HG03066 (cell line): Measurements from ENCODE around the gene NFATC3.

Experiments
- ATAC-seq: cut with Tn5 transposase; IDR thresholded peaks from one replicate; pipeline ENCODE4 v1.9.1; 2021; ENCODE audit warnings: low read depth; ENCODE audit not compliant: unreplicated experiment

NFATC3 gene

DNA sequence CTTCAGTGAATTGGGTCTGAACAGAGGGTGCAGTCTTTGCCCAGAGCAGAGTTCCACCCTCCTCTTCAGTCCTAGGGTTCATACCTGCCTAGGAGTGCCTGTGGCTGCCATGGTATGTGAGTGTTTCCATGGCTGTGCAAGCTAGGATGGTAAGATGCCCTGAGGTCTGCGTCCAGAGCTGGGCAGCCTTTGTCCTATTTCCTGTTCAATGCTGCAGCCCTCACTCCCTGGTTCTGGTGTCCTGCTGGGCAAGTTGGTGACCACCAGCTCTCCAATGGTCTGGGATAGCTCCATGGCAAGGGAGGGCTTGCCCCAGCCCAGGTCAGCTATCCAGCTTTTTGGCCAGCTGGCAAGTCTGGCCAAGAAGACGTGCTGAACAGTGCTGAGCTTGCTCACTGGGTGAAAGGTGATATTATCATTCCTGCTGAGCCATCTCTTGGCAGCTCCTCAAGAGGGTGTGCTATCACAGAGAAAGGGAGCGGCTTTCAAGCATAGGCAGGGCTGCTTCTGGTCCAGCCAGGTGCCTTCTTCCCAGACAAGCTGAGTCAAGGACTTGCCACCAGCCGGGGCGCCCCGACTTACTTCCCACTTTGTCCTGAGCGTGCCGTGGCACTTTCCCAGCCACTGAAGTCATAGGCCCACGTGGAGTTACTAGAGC, 13.0 kb upstream of the NFATC3 start:
- no peak for ATAC-seq

DNA sequence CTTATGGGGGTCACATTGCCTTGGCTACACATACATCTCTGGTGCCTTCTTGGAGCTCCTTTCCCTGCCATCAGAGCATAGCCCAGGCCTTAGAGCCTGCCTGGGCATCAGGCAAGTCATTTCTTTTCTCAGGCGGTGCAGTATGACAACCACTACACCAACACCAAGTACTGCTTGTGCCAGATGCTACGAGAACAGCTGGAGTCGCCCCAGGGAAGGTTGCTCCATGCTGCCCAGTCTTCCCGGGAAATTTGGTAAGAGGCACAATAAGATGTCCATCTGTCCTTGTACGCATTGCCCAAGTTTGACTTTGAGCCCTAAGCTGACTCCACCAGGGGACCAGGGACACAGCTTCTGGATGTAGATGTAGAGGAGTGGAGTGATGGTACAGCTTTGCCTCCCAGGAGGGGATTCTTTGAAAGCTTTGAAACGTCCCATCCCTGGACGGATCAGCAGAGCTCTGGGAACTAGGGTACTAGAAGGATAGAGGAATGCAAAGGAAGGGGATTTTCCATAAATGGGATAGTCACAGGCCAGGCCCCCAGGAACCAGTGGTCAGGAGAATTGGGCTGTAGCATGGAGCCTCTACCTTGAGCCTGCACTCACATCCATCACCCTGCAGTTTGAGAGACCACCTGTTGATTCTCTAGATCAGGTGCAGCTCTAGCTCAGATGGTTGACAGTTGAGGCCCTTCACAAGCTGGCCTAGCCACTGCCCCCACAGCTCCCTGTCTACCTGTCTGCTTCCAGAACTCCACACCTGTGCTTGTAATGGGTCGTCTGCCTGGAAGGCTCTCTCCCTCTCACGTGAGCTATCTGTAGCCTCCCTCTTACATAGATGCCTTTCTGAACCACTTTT, 11.0 kb upstream of the NFATC3 start:
- ATAC-seq: no peak

- ATAC-seq: peak; percentile 67
Observed at GRCh38 chr16:68074850-68075555, 10.2 kb upstream of the NFATC3 start.

DNA sequence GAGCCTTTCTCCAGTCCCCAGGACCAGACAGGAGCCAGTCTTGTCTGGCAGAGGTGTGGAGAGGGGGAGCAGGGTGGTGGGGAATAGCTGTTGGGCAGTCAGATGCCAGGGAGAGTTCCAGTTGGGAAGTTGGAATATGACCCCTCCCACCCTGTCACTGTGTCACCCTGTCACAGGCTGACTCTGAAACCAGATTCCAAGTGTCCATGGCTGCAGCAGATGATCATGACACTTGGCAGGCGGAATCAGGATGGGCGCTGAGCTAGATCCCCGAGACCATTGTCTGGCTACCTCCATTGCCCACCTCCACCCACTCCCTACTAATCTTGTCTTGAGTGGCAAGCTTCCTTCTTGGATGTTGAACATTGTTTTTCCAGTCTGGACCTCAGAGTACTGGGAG, 9.2 kb upstream of the NFATC3 start:
- ATAC-seq: no peak

- ATAC-seq: no peak
Observed at GRCh38 chr16:68076560-68076959, 8.6 kb upstream of the NFATC3 start.

DNA sequence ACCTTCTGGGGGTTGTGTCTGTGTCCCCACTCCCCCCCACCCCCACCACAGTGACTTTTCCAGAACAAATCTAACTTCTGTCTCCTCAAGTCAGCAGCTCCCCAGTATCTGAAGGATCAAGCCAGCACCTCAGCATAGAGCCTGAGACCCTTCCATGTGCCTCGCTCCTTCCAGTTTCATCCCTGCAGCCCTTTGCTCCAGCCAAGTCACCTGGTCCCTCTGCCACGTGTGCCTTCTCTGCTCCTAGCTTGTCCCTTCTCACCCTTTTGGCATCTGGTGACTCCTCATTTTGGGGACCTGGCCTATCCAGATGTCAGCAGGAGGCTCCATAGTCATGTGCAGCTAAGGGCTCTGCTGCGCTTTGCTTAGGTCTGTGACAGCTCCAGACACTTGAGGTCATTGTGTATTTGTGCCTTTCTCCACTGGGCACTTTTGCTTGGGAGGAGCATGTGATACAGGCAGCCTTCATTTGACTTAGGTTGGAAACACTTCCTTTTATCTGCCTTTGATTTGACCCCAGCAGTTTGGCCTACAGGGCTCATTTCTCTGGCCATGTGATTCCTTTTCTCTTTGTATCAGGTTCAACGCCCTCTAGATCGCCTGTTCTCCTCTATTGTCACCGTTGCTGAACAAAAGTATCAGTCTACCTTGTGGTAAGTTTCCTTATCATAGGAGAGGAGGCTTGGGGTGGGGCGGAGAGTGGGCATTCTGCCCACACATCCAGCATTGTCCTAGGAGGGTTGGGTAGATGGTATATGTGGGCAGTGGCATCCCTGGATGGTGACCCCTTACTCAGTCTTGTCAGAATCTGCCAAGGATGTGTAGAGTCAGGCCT, 7.1 kb upstream of the NFATC3 start:
- no peak for ATAC-seq

DNA sequence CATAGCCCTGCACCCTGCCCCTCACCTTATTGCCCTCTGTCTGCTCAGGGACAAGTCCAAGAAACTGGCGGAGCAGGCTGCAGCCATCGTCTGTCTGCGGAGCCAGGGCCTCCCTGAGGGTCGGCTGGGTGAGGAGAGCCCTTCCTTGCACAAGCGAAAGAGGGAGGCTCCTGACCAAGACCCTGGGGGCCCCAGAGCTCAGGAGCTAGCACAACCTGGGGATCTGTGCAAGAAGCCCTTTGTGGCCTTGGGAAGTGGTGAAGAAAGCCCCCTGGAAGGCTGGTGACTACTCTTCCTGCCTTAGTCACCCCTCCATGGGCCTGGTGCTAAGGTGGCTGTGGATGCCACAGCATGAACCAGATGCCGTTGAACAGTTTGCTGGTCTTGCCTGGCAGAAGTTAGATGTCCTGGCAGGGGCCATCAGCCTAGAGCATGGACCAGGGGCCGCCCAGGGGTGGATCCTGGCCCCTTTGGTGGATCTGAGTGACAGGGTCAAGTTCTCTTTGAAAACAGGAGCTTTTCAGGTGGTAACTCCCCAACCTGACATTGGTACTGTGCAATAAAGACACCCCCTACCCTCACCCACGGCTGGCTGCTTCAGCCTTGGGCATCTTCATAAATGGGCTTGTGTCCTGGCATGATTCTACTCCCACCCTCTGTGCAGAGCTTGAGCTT, 6.3 kb upstream of the NFATC3 start:
- no peak for ATAC-seq

- ATAC-seq: no peak
Observed at GRCh38 chr16:68079376-68079625, 5.9 kb upstream of the NFATC3 start.

DNA sequence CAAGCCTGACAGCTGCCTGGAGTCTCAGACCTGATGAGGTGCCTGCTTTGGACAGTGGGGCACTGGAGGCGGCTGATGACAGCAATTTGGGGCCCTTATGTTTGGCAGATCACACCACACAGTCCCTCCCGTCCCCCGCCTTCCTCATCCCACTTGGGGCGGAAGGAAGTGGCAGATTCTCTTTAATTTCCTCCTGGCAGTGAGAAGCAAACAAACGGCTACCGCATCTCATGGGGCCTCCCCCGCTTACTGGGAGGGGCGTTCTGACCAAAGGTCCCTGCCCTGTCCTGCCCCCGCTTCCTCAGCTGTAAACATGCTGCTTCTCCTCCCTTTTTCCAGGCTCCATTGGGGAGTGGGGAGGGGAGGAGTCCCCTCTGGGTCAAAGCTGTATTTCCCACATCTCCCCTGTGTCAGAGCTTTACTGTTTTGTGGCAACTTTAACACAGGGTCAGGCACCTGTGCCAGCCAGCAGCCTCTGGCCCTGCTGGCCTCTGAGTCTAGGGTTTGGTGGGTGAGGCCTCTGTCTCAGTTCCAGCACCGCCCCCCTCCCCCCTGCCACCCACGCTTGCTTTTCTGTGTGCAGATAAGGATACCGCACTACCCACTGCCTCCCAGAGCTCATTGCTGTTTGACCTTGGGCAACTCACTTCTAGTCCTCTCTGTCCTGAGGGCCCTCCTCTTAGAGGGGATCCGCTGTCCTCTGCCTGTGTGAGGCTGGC, 5.4 kb upstream of the NFATC3 start:
- no peak for ATAC-seq

DNA sequence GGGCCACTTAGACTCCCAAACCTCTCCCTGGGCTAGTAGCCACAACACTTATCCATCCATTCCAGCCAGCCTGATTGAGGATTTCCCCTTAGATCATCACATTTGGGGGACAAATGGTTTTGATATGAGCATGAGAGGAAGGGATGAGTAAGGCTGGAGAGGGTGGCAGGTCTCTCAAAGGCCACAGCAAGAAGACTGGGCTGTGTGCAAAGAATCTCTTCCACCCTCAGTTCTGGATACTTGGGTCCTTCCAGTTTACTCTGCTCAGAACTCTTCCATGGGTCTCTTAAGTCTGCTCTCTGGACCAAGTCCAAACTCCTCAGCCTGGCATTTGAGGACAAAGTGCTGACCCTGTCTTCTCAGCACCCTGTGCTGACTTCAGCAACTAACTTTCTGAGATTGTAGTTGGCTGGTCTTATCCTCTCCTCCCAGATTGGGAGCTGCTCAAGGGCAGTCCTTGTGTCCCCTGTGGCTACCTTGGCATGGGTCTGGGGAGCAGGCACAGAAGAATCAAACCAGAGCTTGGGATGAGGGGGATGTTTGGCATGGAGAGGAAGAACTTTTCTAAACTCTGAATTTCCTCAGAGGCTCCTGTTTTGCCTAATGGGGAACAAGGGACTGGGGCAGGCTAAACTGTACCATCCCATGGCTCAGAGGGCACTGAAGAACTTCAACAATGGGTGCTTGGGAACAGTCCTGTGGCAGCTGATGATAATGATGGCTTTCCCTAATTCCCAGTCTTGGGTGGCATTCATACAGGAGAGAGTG, 3.1 kb upstream of the NFATC3 start:
- ATAC-seq: no peak

- no peak for ATAC-seq
Observed at GRCh38 chr16:68082629-68083238, 2.4 kb upstream of the NFATC3 start.

DNA sequence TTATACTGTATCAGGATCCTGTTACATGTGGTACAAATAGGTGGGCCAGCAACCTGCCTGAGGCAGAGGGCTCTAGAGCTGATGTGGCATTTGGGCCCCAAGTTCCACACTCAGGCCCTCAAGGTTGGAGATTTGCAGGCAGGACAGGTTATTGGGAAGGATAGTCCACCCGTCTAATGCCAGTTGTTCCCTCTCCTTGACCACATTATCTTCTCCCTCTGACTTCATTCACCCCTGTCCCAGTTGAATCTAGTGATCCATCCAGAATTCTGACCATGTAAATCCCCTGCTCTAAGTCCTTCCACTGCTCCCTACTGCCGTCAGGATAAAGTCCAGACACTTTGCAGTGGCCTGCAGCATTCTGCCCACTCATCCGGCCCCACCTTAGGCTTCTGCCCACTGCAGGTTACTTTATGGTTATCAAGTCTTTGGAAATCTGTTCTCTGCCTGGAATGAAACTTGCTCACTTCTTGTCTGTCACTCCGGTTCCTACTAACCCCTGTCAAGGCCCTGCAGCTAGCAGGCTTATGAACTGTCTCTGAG, 1.9 kb upstream of the NFATC3 start:
- ATAC-seq: no peak

GRCh38 chr16:68083861-68084503, 1.2 kb upstream of the NFATC3 start:
- no peak for ATAC-seq

DNA sequence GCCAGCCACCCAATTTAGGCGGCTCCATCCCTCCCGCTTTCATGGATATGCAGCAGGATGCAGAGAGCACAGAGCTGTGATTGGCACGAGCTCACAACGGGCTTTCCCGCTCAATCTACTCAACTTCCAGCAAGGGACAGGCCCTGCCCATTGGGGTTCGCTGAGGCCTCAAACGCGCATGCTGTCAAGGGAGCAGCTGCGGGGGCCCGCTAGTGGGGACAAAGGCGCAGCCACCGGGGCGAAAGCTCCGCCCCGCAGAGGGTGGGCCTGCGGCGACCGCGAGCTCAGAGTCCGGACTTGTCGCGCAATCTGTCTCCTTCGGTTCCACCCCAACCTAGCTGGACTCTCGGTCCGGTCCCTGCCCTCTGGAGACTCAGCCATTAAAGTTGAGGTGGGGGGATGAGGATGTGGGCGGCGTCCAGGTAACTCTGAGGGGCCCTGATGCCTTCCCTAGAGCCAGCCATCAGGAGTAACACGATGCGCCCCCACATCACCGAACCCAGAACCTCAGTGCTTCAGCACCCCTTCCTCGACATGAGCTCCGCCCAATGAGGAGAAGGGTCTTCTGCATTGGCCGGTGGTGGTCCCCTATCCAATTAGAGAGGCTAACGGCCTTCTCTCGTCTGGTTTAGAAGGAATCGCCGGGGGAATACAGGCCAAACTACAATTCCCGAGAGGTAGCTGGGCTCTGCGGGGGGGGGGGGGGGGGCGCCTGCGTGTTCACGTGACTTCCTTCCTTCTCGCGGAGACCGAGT, 489 bp upstream of the NFATC3 start:
- peak; percentile 59 for ATAC-seq

- ATAC-seq: no peak
Observed at GRCh38 chr16:68086336-68086841, 1.2 kb downstream of the NFATC3 start.

DNA sequence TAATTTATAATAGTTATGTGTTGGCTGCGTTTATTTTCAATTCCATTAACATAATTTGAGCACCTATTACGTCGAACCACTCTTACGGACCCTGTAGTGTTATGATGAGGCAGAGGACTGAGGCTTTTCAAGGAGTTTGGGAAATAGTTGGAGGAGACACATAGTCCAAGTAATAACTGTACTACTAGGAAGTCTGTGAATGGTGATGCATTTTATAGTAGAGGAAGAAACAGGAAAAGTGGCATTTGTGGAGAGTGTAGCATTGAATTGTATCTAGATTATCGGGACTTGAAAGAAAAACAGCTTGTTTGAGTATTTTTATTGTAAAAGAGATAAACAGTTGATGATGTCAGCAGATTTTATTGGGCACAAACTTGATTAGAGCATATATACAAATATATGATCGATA, 1.7 kb downstream of the NFATC3 start:
- ATAC-seq: no peak

DNA sequence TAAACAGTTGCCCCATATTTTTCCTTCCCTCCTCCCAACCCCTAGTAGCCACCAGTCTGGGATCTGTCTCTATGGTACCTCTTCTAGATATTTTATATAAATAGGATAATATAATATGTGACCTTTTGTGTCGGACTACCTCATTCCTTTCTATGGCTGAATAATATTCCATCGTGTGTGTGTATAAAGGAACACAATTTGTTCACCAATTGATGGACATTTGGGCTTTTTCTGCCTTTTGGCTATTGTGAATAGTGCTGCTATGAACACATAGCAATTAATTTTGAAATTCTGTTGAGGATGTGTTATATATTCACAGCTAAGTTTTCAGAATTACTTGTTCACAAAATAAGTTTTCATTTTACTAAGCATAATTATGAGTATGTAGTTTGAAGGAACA, 2.5 kb downstream of the NFATC3 start:
- ATAC-seq: no peak
